ENCODE measurements around the gene RFPL4AL1.
"Not testable (repeated sequence)": the region's sequence is repeated elsewhere in the genome, so short reads cannot be mapped to it uniquely, and the experiment has no call there.

RFPL4AL1 gene

DNA sequence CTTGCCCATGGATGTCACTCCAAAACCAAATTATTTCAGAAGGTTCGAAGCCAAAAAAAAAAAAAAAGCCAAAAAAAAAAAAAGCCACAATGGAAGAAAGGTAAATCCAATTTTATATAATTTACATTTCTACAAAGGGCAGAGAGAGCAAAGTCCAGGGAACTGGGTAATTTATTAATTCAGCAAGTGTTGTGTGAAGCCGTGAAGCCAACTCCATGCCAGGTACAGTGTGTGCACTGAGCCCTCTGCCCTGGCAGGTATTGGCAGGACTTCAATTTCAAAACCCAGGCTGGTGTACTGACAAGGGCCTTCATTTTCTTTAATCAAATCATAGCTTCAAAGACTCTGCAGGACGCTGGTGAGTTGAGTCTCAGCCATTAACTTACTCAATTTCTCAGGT lies 15.5 kb upstream of the RFPL4AL1 start:
- POLR2A ChIA-PET, result no interaction called here
- DNase-seq (ENCODE audit: low read depth, low spot score), result no peak
- TF ChIP-seq, protein P1, sequence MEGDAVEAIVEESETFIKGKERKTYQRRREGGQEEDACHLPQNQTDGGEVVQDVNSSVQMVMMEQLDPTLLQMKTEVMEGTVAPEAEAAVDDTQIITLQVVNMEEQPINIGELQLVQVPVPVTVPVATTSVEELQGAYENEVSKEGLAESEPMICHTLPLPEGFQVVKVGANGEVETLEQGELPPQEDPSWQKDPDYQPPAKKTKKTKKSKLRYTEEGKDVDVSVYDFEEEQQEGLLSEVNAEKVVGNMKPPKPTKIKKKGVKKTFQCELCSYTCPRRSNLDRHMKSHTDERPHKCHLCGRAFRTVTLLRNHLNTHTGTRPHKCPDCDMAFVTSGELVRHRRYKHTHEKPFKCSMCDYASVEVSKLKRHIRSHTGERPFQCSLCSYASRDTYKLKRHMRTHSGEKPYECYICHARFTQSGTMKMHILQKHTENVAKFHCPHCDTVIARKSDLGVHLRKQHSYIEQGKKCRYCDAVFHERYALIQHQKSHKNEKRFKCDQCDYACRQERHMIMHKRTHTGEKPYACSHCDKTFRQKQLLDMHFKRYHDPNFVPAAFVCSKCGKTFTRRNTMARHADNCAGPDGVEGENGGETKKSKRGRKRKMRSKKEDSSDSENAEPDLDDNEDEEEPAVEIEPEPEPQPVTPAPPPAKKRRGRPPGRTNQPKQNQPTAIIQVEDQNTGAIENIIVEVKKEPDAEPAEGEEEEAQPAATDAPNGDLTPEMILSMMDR (IDR thresholded peaks at IDR 0.05; ENCODE audit: insufficient read depth, low read length, missing control alignments), result no peak

GRCh38 chr19:55756808-55757207 lies 12.1 kb upstream of the RFPL4AL1 start:
- POLR2A ChIA-PET; DNase-seq (ENCODE audit: low read depth, low spot score); H3K4me3 ChIP-seq (ENCODE audit: low read depth, low read length); CTCF ChIA-PET: not testable (repeated sequence)

More for the DNA sequence above, 15.5 kb upstream of the RFPL4AL1 start:
- H3K4me3 ChIP-seq (ENCODE audit: low read depth, low read length), result no peak overlapping the region
- CTCF ChIA-PET, result no interaction called here

GRCh38 chr19:55758797-55759196 lies 10.1 kb upstream of the RFPL4AL1 start, which contains the start of gene RFPL4A:
Gene RFPL4A (plus strand): TSS chr19:55759097. CDS start chr19:55761801, 2,704 bp downstream.
- CTCF ChIA-PET; DNase-seq (ENCODE audit: low read depth, low spot score); H3K4me3 ChIP-seq (ENCODE audit: low read depth, low read length); POLR2A ChIA-PET: not testable (repeated sequence)

DNA sequence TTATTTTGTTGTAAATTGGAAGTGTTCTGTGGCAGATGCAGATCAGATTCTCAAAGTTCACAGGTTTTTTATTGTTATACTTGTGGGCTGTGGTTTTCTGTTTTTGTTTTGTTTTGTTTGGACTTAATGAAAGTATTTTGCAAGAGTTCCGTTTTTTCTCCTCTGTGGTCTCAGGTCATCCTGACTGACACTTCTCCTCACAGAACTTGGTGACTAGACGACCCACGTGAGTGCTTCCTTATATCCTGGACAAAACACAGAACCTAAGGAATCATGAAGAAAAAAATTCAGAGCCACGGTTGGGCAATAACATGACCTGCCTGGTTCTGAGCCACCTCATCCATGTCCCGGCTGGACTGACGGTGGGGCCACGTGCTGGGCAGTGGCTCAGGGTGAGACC lies 2.5 kb upstream of the RFPL4AL1 start:
- H3K4me3 ChIP-seq (ENCODE audit: low read depth, low read length), result no peak overlapping the region
- ChIA-PET CTCF (no interaction called here), POLR2A (no interaction called here)
- TF ChIP-seq, protein P1 (IDR thresholded peaks at IDR 0.05; ENCODE audit: insufficient read depth, low read length, missing control alignments), result no peak
- no peak for DNase-seq (ENCODE audit: low read depth, low spot score)

DNA sequence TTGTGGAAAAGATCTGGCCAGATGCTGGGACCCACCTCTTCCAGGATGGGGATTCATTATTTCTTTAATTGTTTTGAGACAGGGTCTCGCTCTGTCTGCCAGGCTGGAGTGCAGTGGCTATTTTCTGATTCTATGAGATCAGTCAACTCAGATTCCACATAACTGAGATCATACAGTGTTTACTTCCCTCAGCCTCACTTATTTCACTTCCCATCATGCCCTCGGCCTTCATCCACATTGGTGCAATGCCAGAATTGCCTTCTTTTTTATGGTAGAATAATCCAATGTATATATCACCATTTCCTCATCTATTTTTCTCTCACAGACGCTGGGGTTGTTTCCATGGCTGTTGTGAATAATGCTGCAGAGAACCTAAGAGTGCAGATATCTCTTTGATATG lies 714 bp downstream of the RFPL4AL1 start:
- CTCF ChIA-PET; POLR2A ChIA-PET; DNase-seq (ENCODE audit: low read depth, low spot score): not testable (repeated sequence)

DNA sequence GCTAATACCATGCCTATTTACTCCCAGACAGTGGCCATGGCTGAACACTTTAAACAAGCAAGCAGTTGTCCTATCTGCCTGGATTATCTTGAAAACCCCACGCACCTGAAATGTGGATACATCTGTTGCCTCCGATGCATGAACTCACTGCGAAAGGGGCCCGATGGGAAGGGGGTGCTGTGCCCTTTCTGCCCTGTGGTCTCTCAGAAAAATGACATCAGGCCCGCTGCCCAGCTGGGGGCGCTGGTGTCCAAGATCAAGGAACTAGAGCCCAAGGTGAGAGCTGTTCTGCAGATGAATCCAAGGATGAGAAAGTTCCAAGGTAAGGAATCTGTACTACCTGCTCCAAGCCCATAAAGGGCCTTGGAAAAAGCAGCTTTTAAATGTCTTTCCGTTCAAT lies 8.6 kb downstream of the RFPL4AL1 start:
- POLR2A ChIA-PET, result no interaction called here
- DNase-seq (ENCODE audit: low read depth, low spot score), result no peak
- H3K4me3 ChIP-seq (ENCODE audit: low read depth, low read length), result no peak overlapping the region
- TF ChIP-seq, protein P1 (IDR thresholded peaks at IDR 0.05; ENCODE audit: insufficient read depth, low read length, missing control alignments), result no peak
- CTCF ChIA-PET, result no interaction called here

More for the DNA sequence above, 714 bp downstream of the RFPL4AL1 start:
- not testable (repeated sequence) for H3K4me3 ChIP-seq (ENCODE audit: low read depth, low read length)

GRCh38 chr19:55778331-55778730 lies 9.4 kb downstream of the RFPL4AL1 start:
- ChIA-PET CTCF (no interaction called here), POLR2A (no interaction called here)
- DNase-seq (ENCODE audit: low read depth, low spot score), result no peak
- H3K4me3 ChIP-seq (ENCODE audit: low read depth, low read length), result no peak overlapping the region
- TF ChIP-seq, protein P1 (IDR thresholded peaks at IDR 0.05; ENCODE audit: insufficient read depth, low read length, missing control alignments), result no peak

- POLR2A ChIA-PET, result no interaction called here
- no peak for DNase-seq (ENCODE audit: low read depth, low spot score)
Observed at GRCh38 chr19:55781112-55781511, 12.2 kb downstream of the RFPL4AL1 start.

More at GRCh38 chr19:55781112-55781511, 12.2 kb downstream of the RFPL4AL1 start:
- TF ChIP-seq, protein P1 (IDR thresholded peaks at IDR 0.05; ENCODE audit: insufficient read depth, low read length, missing control alignments), result no peak
- H3K4me3 ChIP-seq (ENCODE audit: low read depth, low read length), result no peak overlapping the region
- CTCF ChIA-PET, result no interaction called here

All from AG04449 (cell line).